GM23338 (cell line): ENCODE data around the gene SBK3.

Experiments used
- CREB1 ChIP-seq: fragments of 250-450 bp; sonication (Bioruptor Pico); IDR thresholded peaks from 2 replicates; pipeline ENCODE4 v1.5.0; 2020; ENCODE audit warnings: low read depth, mild to moderate bottlenecking, moderate library complexity
- EZH2 ChIP-seq: fragments of 200-600 bp; sonication (generic); IDR thresholded peaks from one replicate; pipeline ENCODE4 v1.8.0; 2017; ENCODE audit warnings: antibody characterized with exemption, mild to moderate bottlenecking, low read depth; ENCODE audit not compliant: unreplicated experiment
- EZH2phosphoT487 ChIP-seq: fragments of 200-600 bp; sonication (generic); IDR thresholded peaks from one replicate; pipeline ENCODE4 v1.8.1; 2018; ENCODE audit warnings: antibody characterized with exemption; ENCODE audit not compliant: unreplicated experiment
- NANOG ChIP-seq: IDR thresholded peaks from 2 replicates; pipeline ENCODE4 v1.6.1; 2016; ENCODE audit warnings: antibody characterized with exemption, borderline replicate concordance
- POLR2AphosphoS5 ChIP-seq: IDR thresholded peaks from 2 replicates; pipeline ENCODE4 v1.6.1; 2016; ENCODE audit warnings: antibody characterized with exemption, low read depth
- ZNF114 ChIP-seq: fragments of 250-450 bp; sonication (Bioruptor Pico); IDR thresholded peaks from 2 replicates; pipeline ENCODE4 v1.5.0; 2020; ENCODE audit warnings: mild to moderate bottlenecking, moderate library complexity
- TF ChIP-seq, protein P1 (sequence below), 2 experiments: fragments of 200-600 bp in 1 of 2; sonication (generic) in 1 of 2; conservative IDR thresholded peaks; 2 replicates each; pipeline versions ENCODE4 v1.5.1 to v1.6.1; 2016 to 2017; ENCODE audit warnings: antibody characterized with exemption in 2 of 2, low read depth in 2 of 2, mild to moderate bottlenecking in 2 of 2, moderate library complexity in 1 of 2
- TF ChIP-seq, protein P2 (sequence below): IDR thresholded peaks from 2 replicates; pipeline ENCODE4 v1.6.1; 2016; ENCODE audit warnings: antibody characterized with exemption
- TF ChIP-seq, protein P3 (sequence below): IDR thresholded peaks from one replicate; pipeline ENCODE4 v1.6.1; 2018; ENCODE audit warnings: antibody characterized with exemption; ENCODE audit not compliant: unreplicated experiment

DNA sequence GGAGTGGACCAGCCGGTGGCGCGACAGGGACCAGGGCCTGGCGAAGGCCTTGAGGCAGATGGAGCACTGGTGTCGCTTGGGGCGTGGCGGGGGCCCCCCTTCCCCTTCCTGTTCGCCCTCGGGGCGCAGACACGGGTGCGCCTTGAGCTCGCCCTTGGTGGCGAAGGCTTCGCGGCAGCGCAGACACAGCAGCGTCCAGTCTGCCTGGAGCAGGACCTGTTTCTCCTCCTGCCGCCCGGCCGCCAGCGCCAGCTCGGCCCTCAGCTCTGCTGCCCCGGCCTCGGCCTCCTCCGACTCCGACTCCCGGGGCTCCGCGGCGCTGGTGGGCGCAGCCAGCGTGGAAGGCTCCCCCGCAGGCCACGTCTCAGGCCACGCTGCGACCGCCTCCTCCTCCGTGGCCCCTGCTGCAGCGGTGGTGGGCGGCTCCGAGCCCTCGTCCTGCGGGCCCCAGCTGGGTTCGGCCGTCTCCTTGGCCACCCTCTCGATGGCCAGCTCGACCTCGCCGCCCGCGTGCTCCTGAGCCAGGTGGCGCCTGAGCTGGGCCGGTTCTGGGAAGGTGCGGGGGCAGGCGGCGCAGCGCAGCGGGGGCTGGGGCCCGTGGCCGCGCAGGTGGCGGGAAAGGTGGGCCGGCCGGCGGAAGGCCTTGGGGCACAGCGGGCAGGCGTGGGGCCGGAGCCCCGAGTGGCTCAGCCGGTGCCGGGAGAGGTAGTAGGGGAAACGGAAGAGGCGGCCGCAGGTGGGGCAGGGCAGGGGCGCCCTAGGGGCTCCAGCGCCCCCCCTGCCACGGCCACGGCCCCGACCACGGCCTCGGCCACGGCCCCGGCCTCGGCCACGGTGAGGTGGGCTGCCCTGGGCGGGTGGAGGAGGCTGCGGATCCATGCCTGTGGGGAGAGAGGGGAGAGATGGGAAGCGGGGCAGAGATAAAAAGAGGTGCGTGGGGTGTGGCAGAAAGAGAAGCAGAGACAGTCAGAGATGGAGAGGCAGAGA, 33.7 kb upstream of the SBK3 start:
- TF ChIP-seq, protein P1, sequence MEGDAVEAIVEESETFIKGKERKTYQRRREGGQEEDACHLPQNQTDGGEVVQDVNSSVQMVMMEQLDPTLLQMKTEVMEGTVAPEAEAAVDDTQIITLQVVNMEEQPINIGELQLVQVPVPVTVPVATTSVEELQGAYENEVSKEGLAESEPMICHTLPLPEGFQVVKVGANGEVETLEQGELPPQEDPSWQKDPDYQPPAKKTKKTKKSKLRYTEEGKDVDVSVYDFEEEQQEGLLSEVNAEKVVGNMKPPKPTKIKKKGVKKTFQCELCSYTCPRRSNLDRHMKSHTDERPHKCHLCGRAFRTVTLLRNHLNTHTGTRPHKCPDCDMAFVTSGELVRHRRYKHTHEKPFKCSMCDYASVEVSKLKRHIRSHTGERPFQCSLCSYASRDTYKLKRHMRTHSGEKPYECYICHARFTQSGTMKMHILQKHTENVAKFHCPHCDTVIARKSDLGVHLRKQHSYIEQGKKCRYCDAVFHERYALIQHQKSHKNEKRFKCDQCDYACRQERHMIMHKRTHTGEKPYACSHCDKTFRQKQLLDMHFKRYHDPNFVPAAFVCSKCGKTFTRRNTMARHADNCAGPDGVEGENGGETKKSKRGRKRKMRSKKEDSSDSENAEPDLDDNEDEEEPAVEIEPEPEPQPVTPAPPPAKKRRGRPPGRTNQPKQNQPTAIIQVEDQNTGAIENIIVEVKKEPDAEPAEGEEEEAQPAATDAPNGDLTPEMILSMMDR (conservative IDR thresholded peaks at IDR 0.05; ENCODE audit: low read depth in 2 of 2): no peak
- TF ChIP-seq CREB1 (CRISPR knock-in tag): no peak
- TF ChIP-seq EZH2: no peak
- TF ChIP-seq EZH2phosphoT487: no peak
- TF ChIP-seq, protein P2, sequence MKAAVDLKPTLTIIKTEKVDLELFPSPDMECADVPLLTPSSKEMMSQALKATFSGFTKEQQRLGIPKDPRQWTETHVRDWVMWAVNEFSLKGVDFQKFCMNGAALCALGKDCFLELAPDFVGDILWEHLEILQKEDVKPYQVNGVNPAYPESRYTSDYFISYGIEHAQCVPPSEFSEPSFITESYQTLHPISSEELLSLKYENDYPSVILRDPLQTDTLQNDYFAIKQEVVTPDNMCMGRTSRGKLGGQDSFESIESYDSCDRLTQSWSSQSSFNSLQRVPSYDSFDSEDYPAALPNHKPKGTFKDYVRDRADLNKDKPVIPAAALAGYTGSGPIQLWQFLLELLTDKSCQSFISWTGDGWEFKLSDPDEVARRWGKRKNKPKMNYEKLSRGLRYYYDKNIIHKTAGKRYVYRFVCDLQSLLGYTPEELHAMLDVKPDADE: no peak
- no peak for TF ChIP-seq NANOG
- TF ChIP-seq POLR2AphosphoS5: no peak
- TF ChIP-seq, protein P3, sequence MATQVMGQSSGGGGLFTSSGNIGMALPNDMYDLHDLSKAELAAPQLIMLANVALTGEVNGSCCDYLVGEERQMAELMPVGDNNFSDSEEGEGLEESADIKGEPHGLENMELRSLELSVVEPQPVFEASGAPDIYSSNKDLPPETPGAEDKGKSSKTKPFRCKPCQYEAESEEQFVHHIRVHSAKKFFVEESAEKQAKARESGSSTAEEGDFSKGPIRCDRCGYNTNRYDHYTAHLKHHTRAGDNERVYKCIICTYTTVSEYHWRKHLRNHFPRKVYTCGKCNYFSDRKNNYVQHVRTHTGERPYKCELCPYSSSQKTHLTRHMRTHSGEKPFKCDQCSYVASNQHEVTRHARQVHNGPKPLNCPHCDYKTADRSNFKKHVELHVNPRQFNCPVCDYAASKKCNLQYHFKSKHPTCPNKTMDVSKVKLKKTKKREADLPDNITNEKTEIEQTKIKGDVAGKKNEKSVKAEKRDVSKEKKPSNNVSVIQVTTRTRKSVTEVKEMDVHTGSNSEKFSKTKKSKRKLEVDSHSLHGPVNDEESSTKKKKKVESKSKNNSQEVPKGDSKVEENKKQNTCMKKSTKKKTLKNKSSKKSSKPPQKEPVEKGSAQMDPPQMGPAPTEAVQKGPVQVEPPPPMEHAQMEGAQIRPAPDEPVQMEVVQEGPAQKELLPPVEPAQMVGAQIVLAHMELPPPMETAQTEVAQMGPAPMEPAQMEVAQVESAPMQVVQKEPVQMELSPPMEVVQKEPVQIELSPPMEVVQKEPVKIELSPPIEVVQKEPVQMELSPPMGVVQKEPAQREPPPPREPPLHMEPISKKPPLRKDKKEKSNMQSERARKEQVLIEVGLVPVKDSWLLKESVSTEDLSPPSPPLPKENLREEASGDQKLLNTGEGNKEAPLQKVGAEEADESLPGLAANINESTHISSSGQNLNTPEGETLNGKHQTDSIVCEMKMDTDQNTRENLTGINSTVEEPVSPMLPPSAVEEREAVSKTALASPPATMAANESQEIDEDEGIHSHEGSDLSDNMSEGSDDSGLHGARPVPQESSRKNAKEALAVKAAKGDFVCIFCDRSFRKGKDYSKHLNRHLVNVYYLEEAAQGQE: no peak
- no peak for TF ChIP-seq ZNF114 (CRISPR knock-in tag)
